CD14-positive monocyte (primary cell): Measurements from ENCODE around the gene ACR. TPM values are rescaled to one million over a fixed set of nuclear protein-coding genes. Genes with fewer than 3 reads are reported as not detected.
"Not testable (repeated sequence)": the region's sequence is repeated elsewhere in the genome, so short reads cannot be mapped to it uniquely, and the experiment has no call there.

ENCODE experiments used
- DNase-seq, 3 donors: peaks; one replicate each; pipeline ENCODE4 v3.0.0-alpha.2; 2011 to 2022
- H2AFZ ChIP-seq: 2 replicates; pipeline ENCODE4 v1.6.0; 2012; ENCODE audit warnings: mild to moderate bottlenecking, low read depth, low read length, inconsistent platforms; ENCODE audit not compliant: insufficient read depth, poor library complexity, severe bottlenecking
- H3K27ac ChIP-seq, 2 donors: 1 replicate in 1 of 2; 2 replicates in 1 of 2; pipeline ENCODE4 v1.5.1; 2012 to 2013; ENCODE audit warnings: low read length in 2 of 2, control low read depth in 1 of 2, inconsistent platforms in 1 of 2, low read depth in 1 of 2, mild to moderate bottlenecking in 1 of 2
- H3K27me3 ChIP-seq, 2 donors: one replicate each; pipeline versions ENCODE4 v1.6.0 to v1.6.1; 2011 to 2013; ENCODE audit warnings: low read length in 2 of 2; ENCODE audit not compliant: control insufficient read depth in 2 of 2, insufficient read depth in 2 of 2
- H3K36me3 ChIP-seq, 2 donors: replicated peaks in 1 of 2; 1 replicate in 1 of 2; 2 replicates in 1 of 2; pipeline versions ENCODE4 v1.5.1 to v1.6.1; 2012 to 2013; ENCODE audit warnings: low read length in 2 of 2, control low read depth in 1 of 2, inconsistent platforms in 1 of 2, mild to moderate bottlenecking in 1 of 2; ENCODE audit not compliant: insufficient read depth in 2 of 2, control insufficient read depth in 1 of 2
- H3K4me1 ChIP-seq, 2 donors: 1 replicate in 1 of 2; 2 replicates in 1 of 2; pipeline versions ENCODE4 v1.5.1 to v1.6.1; 2012 to 2013; ENCODE audit warnings: low read length in 2 of 2, control low read depth in 1 of 2, inconsistent platforms in 1 of 2, mild to moderate bottlenecking in 1 of 2, moderate library complexity in 1 of 2; ENCODE audit not compliant: insufficient read depth in 2 of 2, control insufficient read depth in 1 of 2
- H3K4me2 ChIP-seq: replicated peaks from 2 replicates; pipeline ENCODE3; 2012; ENCODE audit warnings: low read length, moderate library complexity, mild to moderate bottlenecking; ENCODE audit not compliant: poor library complexity, severe bottlenecking; ENCODE audit errors: extremely low read depth
- H3K4me3 ChIP-seq, 3 experiments: fragments of 200-600 bp in 1 of 3; sonication (generic) in 1 of 3; replicated peaks in 1 of 3; 1 replicate in 2 of 3; 2 replicates in 1 of 3; pipeline ENCODE4 v1.5.1; 2011 to 2013; ENCODE audit warnings: low read length in 3 of 3, mild to moderate bottlenecking in 3 of 3, control low read depth in 2 of 3, low read depth in 2 of 3, inconsistent platforms in 1 of 3, moderate library complexity in 1 of 3
- H3K79me2 ChIP-seq: 2 replicates; pipeline ENCODE4 v1.6.0; 2012; ENCODE audit warnings: mild to moderate bottlenecking, control low read depth, inconsistent platforms, low read length, moderate library complexity; ENCODE audit not compliant: insufficient read depth
- H3K9ac ChIP-seq: 2 replicates; pipeline ENCODE4 v1.6.0; 2017; ENCODE audit warnings: low read length, mild to moderate bottlenecking; ENCODE audit not compliant: insufficient read depth, poor library complexity, severe bottlenecking
- H3K9me3 ChIP-seq, 2 donors: replicated peaks in 1 of 2; 1 replicate in 1 of 2; 2 replicates in 1 of 2; pipeline versions ENCODE4 v1.5.1 to v1.6.1; 2012 to 2013; ENCODE audit warnings: low read length in 2 of 2, control low read depth in 1 of 2; ENCODE audit not compliant: control insufficient read depth in 1 of 2, insufficient read depth in 1 of 2
- H4K20me1 ChIP-seq: 2 replicates; pipeline ENCODE4 v1.6.0; 2012; ENCODE audit warnings: mild to moderate bottlenecking, low read length, control low read depth, moderate library complexity; ENCODE audit not compliant: insufficient read depth
- H3K27ac Mint-ChIP-seq, 7 donors: one replicate each; pipeline ENCODE4 v1.8.0; 2020; ENCODE audit warnings: mild to moderate bottlenecking in 7 of 7, mixed read lengths in 7 of 7, moderate library complexity in 6 of 7, inconsistent platforms in 2 of 7
- H3K27me3 Mint-ChIP-seq, 3 donors: one replicate each; pipeline ENCODE4 v1.8.0; 2021 to 2022; ENCODE audit warnings: low read depth in 3 of 3, mild to moderate bottlenecking in 3 of 3, mixed read lengths in 3 of 3, moderate library complexity in 3 of 3, inconsistent platforms in 1 of 3
- H3K36me3 Mint-ChIP-seq, 2 donors: one replicate each; pipeline ENCODE4 v1.8.0; 2020; ENCODE audit warnings: mixed read lengths in 2 of 2, inconsistent platforms in 1 of 2, mild to moderate bottlenecking in 1 of 2
- H3K4me1 Mint-ChIP-seq: one replicate; pipeline ENCODE4 v1.8.0; 2020; ENCODE audit warnings: mild to moderate bottlenecking, mixed read lengths
- H3K4me3 Mint-ChIP-seq, 2 donors: one replicate each; pipeline ENCODE4 v1.8.0; 2020; ENCODE audit warnings: mild to moderate bottlenecking in 2 of 2, mixed read lengths in 2 of 2, moderate library complexity in 1 of 2
- H3K9me3 Mint-ChIP-seq, 7 donors: one replicate each; pipeline ENCODE4 v1.8.0; 2020 to 2022; ENCODE audit warnings: mixed read lengths in 7 of 7, mild to moderate bottlenecking in 6 of 7, moderate library complexity in 6 of 7, inconsistent platforms in 2 of 7
- WGBS: methylation state at CpG from one replicate; pipeline ENCODE4 v1.1.5; 2013; ENCODE audit warnings: missing lambda C conversion rate; ENCODE audit not compliant: insufficient coverage; 5-methylcytosine and 5-hydroxymethylcytosine counted together
- intact Hi-C, 2 donors: fragments of 100-400 bp; cut with micrococcal nuclease; formaldehyde crosslinking; loops; one replicate each; pipeline versions ENCODE4 v1.15.0 to v1.15.1; 2023
- polyA plus RNA-seq, 3 donors: library from polyadenylated mRNA; depleted of rRNA in 1 of 3; unstranded in 2 of 3; stranded (reverse) in 1 of 3; fragments of 300-500 nt in 2 of 3; fragments of >200 nt in 1 of 3; fragmentation: Illumina TruSeq in 2 of 3; gene quantifications; 1 replicate in 2 of 3; 2 replicates in 1 of 3; pipeline ENCODE4 v1.2.3, GENCODE V29; 2012 to 2021

Gene ACR
- polyA plus RNA-seq, 3 donors: not detected

DNA sequence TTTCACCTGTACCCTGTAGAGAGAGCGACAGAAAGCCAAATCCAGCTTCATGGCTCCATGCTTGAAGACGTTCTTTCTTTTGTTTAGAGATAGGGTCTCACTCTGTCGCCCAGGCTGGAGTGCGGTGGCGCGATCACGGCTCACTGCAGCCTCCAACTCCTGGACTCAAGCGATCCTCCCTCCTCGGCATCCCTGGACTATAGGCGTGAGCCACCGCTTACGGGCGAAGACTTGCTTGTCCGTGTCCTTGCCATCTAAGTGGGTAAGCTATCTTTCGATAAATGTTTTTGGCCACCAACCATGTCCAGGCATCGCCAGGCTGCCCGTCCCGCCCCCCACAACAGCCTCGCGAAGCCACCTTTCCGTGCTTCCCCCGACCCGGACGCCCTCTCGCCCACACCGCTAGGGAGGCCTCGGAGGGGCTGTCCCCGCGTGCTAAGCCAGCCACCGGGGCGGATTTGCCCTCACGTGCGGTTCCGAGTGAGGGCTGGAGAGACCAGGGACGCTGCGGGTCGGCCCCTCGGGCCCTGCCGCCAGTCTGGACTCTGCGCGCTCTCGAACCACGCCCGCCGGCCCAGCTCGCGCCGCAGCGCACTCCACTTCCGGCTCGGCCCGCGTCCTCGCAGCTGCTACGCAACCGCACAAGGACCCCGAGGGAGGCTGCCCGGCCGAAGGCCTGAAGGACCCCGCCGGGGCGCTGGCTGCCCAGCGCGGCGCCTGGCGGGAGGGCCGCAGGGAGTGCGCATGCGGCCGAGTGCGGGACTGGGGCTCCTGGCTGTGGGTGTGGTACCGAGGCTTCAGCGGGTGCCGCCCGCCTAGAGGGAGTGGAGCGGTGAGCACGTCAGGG lies 45.3 kb downstream of the ACR start, which contains the start of gene RABL2B:
Gene RABL2B (minus strand): TSS at position 604 of the 847 bp plus-strand sequence. CDS start 1,342 bp downstream, outside the sequence.
- H3K79me2 ChIP-seq, H3K36me3 ChIP-seq, H3K9me3 ChIP-seq, H3K4me1 ChIP-seq, H3K36me3 Mint-ChIP-seq, intact Hi-C loops, H3K27ac ChIP-seq, H3K27me3 ChIP-seq, H4K20me1 ChIP-seq, H3K9me3 Mint-ChIP-seq, H3K27me3 Mint-ChIP-seq: not testable (repeated sequence)
- H3K4me3 Mint-ChIP-seq: peak within 1 kb of the TSS; percentile 85 to 91
- Histone ChIP-seq H3K9ac (peak within 1 kb of the TSS; percentile 27), H3K4me2 (peak within 1 kb of the TSS; percentile 64), H2AFZ (peak within 1 kb of the TSS; percentile 74), H3K4me3 (peak within 1 kb of the TSS; percentile 47 to 77 (median 62))
- peak; percentile 83 to 87 (median 85) for DNase-seq
- peak within 1 kb of the TSS in 5 of 7 donors; percentile 33 to 81 (median 79) for H3K27ac Mint-ChIP-seq
- WGBS: 0% methylated on average over 19 of the region's 77 CpGs
- peaks cover 14% of the 10 kb centered on the region for H3K4me1 Mint-ChIP-seq

DNA sequence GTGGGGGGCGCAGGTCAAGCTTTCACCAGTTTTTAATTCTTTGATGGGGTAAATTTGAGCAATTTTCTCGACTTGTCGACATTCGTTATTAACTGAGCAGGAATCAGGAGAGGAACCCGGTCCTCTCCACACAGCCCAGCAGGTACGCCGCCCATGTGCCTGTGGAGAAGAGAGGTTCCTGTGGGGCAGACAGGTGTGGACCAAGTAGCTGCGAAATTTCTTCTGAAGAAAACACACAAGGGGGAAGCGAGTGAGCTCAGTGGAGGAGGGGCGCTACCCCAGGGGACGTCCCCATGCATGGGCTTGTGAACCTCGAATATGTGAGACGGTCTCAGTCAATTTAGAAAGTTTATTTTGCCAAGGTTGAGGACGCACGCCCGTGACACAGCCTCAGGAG lies 45.9 kb downstream of the ACR start:
- H3K9me3 Mint-ChIP-seq, H3K27me3 Mint-ChIP-seq, H3K4me1 ChIP-seq, H3K9me3 ChIP-seq, intact Hi-C loops, H3K4me2 ChIP-seq, H3K36me3 ChIP-seq, DNase-seq, H3K36me3 Mint-ChIP-seq, H3K79me2 ChIP-seq, H4K20me1 ChIP-seq, H3K27me3 ChIP-seq, H3K27ac ChIP-seq: not testable (repeated sequence)
- no CpG with 5 or more reads among the region's 16 CpGs for WGBS
- peak overlapping the region; percentile 40 to 77 (median 42) for H3K4me3 ChIP-seq
- peaks cover 14% of the 10 kb centered on the region for H3K4me1 Mint-ChIP-seq
- peak overlapping the region; percentile 61 for H2AFZ ChIP-seq
- H3K9ac ChIP-seq: peak overlapping the region; percentile 27
- peak overlapping the region; percentile 85 to 91 for H3K4me3 Mint-ChIP-seq
- H3K27ac Mint-ChIP-seq: peak overlapping the region in 5 of 7 donors; percentile 33 to 81 (median 77)

DNA sequence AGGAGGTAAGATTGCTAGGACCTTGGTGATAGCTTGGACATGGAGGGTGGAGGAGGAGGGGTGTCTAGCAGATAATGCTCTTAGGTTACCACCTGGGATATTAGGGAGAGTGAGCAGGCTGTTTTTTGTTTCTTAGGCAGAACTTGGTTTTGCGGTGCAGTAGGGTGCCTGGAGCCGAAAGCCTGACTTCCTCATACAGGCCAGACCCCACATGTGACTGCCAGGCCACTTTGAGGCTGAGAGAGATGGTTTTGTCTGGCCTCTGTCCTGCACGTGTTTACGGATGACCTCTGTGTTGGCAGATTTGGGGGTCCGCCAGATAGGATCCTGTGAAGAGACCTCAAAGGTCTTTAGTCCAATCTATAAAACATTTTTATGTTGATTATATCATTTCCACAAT lies 47.3 kb downstream of the ACR start:
- WGBS: no CpG with 5 or more reads among the region's 5 CpGs
- H3K36me3 Mint-ChIP-seq, H3K4me3 ChIP-seq, H3K27me3 Mint-ChIP-seq, H3K9me3 Mint-ChIP-seq, H3K9ac ChIP-seq, H3K27me3 ChIP-seq, H3K79me2 ChIP-seq, H3K36me3 ChIP-seq, H3K27ac ChIP-seq, H4K20me1 ChIP-seq, H3K4me3 Mint-ChIP-seq, H3K27ac Mint-ChIP-seq, H3K9me3 ChIP-seq, H2AFZ ChIP-seq, intact Hi-C loops, H3K4me2 ChIP-seq, H3K4me1 ChIP-seq: not testable (repeated sequence)
- H3K4me1 Mint-ChIP-seq: peaks cover 10% of the 10 kb centered on the region
- DNase-seq: peak in 1 of 3 donors; percentile 2

DNA sequence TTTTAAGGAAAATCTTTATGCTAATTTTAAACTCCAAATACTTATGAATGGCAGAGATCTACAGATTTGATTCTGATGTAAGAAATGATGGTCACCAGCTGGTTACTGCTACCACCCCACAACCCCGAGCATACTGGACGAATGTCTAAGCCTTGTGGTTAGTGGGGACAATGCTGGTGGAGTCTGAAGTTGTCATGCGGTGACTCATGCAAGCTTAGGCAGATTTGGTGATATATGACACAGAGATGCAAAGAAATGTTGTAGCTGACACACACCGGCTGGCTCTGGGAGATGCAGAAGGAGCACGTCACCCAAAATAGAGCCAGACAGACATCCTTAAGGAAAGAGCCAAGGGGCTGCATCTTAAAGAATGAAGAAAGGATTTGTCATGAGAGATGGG lies 48.9 kb downstream of the ACR start:
- no CpG with 5 or more reads among the region's 5 CpGs for WGBS
- H3K36me3 Mint-ChIP-seq, H3K9me3 ChIP-seq, H3K9ac ChIP-seq, H3K9me3 Mint-ChIP-seq, H3K4me3 Mint-ChIP-seq, H3K4me2 ChIP-seq, H3K27me3 Mint-ChIP-seq, H3K36me3 ChIP-seq, H3K27me3 ChIP-seq, H3K27ac Mint-ChIP-seq, H3K4me3 ChIP-seq, H2AFZ ChIP-seq, H3K79me2 ChIP-seq, DNase-seq, H3K27ac ChIP-seq, H3K4me1 ChIP-seq, H4K20me1 ChIP-seq, intact Hi-C loops, H3K4me1 Mint-ChIP-seq: not testable (repeated sequence)
